ENCODE results near the gene ANKRD42.
"Not testable (repeated sequence)": the region's sequence is repeated elsewhere in the genome, so short reads cannot be mapped to it uniquely, and the experiment has no call there.

The ANKRD42 gene

GRCh38 chr11:83174008-83174407 is 19.5 kb upstream of the ANKRD42 start:
- FAIRE-seq: no peak

- FAIRE-seq: no peak
These were observed 17.7 kb upstream of the ANKRD42 start for GRCh38 chr11:83175815-83176214.

GRCh38 chr11:83181815-83182214 is 11.7 kb upstream of the ANKRD42 start:
- no peak for FAIRE-seq

GRCh38 chr11:83185767-83186166 is 7.7 kb upstream of the ANKRD42 start:
- FAIRE-seq: peak; percentile 9

- FAIRE-seq: no peak
These were observed 6.0 kb upstream of the ANKRD42 start for GRCh38 chr11:83187465-83187864.

- no peak for FAIRE-seq
These were observed 2.0 kb upstream of the ANKRD42 start for GRCh38 chr11:83191491-83191890.

DNA sequence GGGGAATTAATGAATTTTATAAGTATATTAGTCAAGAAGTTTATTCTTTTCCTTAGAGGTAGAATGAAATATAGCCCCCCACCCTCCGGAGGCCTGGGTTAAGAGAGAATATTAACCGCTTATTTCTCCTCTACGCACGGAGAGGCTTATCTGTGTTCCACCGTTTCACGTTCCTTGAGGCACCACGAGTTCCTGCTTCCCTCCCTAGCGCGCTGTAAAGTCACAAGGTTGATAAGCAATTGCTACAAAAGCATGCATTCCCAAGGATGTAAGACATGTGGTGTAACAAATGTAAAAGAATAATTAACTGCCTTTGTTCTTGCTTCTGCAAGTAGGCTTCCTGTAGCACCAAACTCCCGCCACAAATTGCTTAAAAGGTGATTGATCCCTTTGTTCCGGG is 1.5 kb upstream of the ANKRD42 start:
- FAIRE-seq: no peak

GRCh38 chr11:83192606-83193245 is 786 bp upstream of the ANKRD42 start:
- FAIRE-seq: no peak

DNA sequence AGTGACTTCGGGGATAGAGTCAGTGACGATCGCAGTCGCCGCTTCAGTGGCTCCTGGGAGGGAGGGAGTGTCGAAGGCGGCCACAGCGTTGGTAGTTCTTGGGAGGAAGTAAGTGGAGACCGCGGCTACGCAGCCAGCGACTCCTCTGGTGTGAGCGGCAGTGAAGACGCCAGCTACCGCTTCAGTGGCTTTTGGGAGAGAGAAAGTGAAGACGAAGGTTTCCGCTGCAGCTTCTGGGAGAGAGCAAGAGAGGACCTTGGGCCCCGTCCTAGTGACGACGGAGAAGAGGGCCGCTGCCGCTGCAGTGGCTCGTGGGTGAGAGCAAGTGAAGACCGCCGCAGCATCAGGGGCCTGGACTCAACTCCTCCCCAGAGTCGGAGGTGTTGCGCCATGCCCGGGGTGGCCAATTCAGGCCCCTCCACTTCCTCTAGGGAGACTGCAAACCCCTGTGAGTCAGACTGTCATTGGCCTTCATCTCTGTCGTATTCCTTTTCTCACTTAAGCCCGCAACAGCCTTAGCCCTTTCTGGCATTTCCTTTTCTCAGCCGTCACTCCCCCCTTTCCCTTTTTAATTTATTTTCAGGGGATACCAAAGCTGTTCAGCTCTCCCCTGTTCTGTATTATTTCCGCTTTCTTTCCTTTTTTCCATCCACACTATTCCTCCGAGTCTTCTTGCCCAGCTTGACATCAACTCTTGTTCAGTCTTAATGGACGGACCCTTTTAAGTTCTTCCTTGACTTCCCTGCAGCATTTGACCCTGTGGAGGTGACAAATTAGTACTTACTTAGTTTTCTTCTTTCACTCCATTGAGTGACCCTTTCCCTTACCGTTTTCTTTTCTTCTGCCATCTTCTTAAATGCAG is 1.0 kb downstream of the ANKRD42 start:
- FAIRE-seq: no peak

GRCh38 chr11:83195143-83195466 is 1.6 kb downstream of the ANKRD42 start:
- FAIRE-seq: no peak

DNA sequence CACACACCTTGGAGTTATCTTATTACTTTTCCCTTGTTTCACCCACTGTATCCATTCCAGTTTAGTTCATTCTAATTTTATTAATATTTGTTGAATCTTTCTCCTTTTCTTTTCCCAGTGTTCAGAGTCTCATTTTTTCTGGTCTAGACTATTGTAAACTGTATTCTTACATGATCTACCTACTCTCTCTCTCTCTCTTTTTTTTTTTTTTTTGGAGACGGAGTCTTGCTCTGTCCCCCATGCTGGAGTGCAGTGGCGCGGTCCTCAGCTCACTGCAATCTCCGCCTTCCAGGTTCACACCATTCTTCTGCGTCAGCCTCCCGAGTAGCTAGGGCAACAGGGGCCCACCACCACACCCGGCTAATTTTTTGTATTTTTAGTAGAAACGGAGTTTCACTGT is 2.1 kb downstream of the ANKRD42 start:
- no peak for FAIRE-seq

GRCh38 chr11:83200035-83200434 is 6.5 kb downstream of the ANKRD42 start:
- no peak for FAIRE-seq

DNA sequence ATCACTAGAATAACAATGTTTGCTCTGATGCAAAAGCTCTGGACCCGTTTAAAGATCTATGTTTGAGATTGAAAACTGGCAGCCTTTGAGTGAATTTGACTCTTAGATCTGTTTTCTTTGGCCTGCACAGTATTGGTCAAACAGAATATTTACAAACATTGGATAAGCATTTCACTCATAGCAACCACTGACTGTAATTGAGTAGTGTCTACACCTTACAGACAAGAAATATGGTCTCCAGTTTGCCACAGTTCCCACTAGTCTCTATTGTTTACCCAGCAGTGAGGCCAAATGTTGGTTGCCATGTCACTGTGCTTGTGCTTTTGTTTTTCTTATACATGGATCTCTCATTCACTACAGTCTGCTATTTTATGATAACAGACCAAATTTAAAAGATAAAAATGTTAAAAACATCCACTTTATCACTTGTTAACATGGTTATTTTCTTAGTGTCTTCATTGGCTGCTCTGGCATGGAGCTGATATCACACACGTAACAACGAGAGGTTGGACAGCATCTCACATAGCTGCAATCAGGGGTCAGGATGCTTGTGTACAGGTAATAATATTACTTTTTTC is 12.2 kb downstream of the ANKRD42 start:
- no peak for FAIRE-seq

- FAIRE-seq: no peak
These were observed 12.7 kb downstream of the ANKRD42 start for GRCh38 chr11:83206221-83206620.

GRCh38 chr11:83206771-83207382 is 13.4 kb downstream of the ANKRD42 start:
- not testable (repeated sequence) for FAIRE-seq

GRCh38 chr11:83219095-83219494 is 25.6 kb downstream of the ANKRD42 start:
- no peak for FAIRE-seq

DNA sequence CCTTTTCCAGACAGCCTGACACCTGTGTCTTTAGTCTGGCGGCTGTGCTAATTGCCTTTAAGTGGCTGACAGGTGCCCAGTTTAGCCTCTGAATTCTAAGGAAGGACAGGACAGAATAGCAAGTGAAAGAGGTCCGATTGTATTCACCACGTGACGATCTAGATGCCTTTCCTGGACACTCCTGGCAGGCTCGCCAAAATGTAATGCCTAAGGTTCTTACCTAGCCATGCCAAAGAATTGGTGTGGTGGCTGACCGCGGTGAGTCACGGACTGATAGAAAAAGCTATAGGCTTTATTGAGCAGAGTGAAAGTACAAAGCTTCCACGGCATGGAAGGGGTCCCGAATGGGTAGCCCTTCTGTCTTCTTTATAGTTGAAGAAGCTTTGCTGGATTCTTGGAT is 26.7 kb downstream of the ANKRD42 start:
- FAIRE-seq: no peak

- no peak for FAIRE-seq
These were observed 28.2 kb downstream of the ANKRD42 start for GRCh38 chr11:83221694-83222093.

- no peak for FAIRE-seq
These were observed 29.0 kb downstream of the ANKRD42 start for GRCh38 chr11:83222499-83222898.

- FAIRE-seq: no peak
These were observed 29.9 kb downstream of the ANKRD42 start for GRCh38 chr11:83223457-83223856.

- FAIRE-seq: peak; percentile 9
These were observed 42.3 kb downstream of the ANKRD42 start for GRCh38 chr11:83235825-83236224.

DNA sequence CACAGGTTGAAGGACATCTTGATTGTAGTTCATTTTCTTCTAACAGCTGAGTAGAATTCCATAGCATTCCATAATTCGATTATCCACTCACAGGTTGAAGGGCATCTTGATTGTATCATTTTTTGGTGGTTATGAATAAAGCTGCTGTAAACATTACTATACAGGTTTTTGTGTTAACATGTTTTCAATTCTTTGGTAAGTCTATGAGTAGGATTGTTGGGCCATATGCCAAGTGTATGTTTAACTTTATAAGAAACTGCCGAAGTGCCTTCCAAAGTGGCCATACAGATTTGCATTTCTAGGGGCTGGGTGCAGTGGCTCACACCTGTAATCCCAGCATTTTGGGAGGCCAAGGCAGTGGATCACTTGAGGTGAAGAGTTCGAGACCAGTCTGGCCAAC is 44.6 kb downstream of the ANKRD42 start:
- no peak for FAIRE-seq

- FAIRE-seq: no peak
These were observed 47.9 kb downstream of the ANKRD42 start for GRCh38 chr11:83241291-83241946.

Measured in islet of Langerhans (tissue), 1 donor.